ENCODE measurements around the gene MEP1A.
"Not testable (repeated sequence)": the region's sequence is repeated elsewhere in the genome, so short reads cannot be mapped to it uniquely, and the experiment has no call there.

The MEP1A gene

DNA sequence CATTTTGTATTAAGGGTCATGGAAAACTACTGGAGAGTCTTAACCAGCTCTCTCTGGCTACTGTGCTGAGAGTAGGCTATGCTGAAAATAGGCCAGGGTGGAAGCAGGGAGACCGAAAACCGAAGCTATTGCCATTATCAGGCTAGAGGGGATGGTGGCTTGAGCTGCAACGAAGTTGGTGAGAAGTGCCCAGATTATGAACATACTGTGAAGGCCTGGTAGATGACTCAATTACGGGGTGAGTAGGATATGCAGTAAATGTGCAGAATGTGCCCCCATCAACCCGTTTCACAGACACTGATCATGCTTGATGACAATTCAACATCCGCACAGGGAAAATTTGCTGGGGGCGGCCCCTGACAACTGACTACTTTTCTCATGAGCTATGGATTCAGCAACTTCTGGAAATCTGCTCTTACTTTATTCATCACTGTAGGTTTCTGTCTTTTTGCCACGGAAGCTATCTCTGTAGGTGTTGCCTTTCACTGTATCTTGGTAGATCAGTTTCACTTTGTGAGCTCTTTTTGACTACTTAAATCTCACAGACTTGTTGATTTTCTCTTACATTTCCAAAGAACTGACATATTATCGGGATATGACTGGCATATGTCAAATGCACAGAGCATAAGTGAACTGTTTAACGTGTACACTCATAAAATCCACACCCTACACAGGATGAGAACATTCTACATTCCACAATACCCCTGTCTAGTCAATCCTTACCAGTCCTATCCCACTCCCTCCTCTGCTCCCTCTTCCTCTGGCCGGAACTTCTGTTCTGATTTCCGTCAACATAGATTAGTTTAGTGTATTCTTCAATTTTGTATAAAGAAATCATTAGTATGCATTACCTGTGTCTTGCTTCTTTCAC, 15.5 kb upstream of the MEP1A start:
- no peak for DNase-seq (ENCODE audit: low read depth)

DNA sequence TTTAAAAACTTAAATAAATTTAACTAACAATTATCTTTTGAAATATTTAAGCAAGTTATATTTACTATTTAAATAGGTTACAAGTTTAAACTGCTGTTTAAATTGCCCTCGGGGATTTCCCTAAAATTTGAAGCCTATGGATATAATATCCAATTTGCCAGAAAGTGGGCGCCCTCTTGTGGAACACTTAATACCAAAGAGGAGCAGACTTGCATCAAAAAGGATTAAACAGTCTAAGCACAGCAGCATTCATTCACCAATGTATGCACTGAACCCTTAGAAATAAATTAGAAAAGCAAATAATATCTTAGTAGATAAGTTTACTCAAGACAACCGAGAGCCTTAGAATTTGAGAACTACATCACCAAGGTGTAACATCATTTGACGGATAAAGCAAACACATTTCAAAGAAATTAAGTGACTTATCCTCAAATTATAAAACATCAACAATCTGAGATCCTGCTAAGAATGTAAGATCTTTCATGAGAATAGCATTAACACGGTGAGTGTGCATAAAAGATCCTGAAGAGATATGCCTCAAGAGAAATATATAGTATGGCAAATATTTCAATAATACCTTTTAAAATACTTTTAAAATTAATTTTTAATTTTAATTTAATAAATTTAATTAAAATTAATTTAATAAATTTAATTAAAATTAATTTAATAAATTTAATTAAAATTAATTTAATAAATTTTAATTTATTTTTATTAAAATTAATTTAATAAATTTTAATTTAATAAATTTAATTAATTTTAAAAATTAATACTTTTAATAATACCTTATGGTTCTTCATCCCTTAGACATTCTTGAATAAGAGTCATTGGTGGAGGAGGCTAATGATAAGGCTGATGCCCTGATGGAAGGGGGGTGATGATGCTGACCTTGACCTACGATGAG, 11.5 kb upstream of the MEP1A start:
- no peak for DNase-seq (ENCODE audit: low read depth)

DNA sequence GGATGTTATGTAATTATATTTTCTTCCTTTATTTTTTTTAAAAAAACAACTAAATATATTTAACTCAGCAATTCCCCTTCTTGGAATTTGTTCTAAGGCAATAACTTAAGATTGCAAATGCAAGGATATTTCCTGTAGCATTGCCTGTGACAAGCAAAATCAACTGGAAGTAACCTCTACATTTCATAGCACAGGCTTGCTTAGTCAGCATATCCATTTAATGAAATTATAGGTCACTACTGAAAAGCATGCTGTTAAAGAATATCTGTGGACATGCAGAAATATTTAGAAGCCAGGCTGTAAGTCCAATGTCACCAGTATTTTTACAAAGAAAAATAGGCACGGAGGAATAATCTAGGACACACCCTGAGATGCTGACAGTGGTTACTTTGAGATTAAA, 8.7 kb upstream of the MEP1A start:
- no peak for DNase-seq (ENCODE audit: low read depth)

DNA sequence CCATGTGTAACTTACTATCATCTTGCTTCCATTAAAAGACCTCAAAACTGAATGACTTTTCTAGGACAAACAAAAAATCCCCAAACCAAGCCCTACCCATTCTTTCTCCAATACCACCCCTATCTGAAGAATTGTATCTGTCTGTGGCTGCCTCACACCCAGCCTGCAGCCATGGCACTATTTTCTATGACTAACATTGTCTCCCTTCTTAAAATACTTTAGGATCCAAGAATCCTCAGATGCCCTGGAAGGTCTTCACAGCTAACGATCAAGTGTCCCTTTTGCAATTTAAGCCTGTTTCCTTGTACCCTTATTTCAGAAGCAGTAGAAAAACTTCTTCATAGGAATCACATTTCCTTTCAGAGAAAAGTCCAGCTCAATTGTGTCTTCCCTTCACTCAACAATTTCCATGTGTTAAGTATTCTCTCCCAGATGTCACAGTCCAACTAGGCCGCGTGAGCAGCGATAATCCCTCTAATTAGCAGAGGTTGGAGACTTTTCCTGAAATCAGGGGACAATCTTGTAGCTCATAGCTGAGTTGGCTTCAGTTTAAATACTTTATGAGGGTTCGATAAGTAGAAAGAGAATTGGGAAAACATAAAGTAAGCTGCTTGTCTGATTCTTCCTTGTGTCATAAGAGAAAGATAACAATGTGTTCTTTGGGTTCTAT, 5.2 kb upstream of the MEP1A start:
- DNase-seq (ENCODE audit: low read depth), result no peak

DNA sequence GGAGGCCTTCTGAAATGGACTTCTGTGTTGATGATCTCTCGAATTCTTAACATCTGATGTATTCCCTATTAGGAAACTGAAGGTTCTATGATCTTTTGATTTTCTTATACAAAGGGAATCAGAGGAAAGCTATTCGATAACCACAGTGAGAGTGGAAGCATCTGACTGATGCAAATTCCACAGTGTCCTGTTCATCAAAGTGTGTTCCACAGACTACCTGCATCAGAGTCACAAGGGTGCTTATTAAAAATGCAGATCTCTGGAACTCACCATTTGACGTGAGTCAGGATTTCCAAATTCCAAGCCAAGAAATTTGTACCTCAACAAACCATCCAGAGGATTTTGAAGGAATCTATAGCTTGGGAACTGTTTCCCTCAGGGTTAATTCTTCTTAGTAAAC, 4.4 kb upstream of the MEP1A start:
- DNase-seq (ENCODE audit: low read depth), result no peak

DNA sequence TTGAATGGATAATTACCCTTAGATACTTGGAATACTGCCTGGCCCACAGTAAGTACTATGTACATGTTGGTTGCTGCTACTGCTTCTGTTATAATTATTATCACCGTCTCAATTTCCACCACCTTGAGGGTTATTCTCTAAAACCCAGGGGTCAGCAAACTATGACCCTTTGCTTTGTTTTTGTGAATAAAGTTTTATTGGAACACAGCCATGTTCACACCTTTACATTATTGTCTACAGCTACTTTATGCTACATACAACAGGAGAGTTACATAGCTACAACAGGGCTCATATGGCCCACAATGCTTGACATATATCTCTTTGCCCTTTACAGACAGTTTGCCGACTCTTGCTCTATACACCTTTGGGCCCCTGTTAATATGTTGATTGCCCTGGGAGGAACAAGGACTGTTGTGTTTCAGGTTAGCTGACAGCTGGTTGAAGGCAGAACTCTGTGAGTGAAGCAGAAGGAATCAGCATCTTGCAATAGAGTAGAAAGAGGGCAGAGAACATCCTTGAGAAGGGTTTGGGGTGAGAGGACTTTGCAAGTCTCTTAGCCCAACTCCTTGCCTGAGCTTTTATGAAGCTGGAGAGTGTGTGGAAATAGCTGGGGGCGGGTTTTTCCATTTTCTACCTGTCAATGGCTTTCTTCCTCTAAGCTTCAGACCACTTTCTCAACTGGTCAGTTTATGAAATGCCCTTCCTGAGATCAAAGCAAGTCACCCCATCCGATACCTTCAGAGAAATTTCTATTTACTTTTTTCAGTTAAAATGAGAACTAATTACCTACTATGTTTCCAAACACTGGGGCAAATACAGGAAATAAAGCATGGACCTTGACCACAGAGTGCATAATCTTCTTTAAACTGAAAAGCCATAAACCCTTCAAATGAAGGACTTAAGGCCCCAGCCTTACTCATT, 3.5 kb upstream of the MEP1A start:
- no peak for DNase-seq (ENCODE audit: low read depth)

DNA sequence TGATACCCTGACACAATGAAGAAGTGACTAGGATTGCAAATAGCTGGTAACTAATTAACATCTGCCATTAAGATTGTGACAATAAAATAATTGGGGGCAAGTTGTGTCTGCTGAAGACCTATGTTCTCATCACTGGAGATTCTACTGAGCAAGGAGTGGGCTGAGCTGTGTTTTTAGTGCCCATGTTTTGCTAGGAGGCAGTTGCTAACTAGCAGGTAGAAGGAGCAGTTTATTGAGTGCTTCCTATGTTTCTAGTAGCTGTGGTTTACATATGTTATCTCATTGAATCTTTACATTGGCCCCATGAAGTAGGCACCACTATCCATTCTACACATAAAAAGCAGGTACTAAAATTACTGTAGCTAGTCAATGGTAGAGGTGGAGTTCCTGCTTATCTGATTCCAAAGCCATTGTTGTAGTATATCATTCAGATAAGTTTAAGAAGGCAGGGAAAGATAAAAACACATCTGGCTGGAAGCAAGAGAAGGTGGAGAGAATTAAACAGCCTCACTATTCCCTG, 2.8 kb upstream of the MEP1A start:
- no peak for DNase-seq (ENCODE audit: low read depth)

DNA sequence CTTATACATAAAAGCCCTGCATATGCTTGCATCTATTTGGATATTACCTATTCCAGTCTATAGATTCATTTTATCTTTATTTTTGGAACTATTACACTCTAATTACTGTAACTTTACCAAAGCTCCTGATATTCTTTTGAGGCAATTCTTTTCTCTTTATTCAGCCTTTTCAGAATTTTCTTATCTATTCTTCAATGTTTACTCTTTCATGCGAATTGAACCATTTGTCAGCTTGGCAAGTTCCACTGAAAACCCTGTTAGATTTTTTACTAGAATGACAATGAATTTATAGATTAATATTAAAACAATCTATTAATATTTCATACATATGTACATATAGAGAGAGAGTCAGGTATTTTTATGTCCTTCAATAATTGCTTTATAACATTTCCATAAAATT, 554 bp upstream of the MEP1A start:
- DNase-seq (ENCODE audit: low read depth), result no peak

DNA sequence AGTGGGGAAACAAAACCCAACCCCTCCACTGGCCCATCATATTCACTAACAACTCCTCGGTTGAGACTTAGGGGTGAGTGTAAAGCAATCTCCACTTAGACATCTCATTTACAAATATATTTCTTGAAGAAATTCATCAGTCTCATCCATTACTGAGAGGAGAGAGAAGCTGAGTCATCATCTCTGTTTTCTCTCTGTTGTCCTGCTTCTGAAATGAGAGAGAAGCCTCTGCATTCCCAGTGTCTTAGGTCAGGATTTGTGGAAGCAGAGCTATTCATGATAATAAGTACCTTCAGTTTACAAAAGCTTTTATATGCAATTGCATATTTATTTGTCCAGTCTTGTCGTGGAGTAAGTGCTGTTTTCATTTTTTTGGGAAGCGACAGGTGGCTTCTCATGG, 879 bp downstream of the MEP1A start:
- no peak for DNase-seq (ENCODE audit: low read depth)

DNA sequence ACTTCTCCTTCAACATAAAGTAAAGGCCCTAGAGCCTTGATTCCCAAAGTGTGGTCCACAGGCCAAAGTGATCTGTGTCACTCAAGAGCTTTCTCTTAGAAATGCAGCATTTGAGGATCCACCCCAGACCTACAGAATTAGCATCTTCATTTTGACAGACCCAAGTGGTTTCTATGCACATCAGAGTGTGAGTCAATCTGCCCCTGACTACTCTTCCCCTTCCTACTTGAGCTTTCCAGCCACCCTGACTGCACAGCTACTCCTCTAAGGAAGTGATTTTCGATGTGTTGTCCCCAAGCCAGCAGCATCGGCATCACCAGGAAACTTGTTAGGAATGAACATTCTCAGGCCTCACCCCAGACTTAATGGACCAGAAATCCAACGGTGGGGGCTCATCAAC, 2.6 kb downstream of the MEP1A start:
- no peak for DNase-seq (ENCODE audit: low read depth)

DNA sequence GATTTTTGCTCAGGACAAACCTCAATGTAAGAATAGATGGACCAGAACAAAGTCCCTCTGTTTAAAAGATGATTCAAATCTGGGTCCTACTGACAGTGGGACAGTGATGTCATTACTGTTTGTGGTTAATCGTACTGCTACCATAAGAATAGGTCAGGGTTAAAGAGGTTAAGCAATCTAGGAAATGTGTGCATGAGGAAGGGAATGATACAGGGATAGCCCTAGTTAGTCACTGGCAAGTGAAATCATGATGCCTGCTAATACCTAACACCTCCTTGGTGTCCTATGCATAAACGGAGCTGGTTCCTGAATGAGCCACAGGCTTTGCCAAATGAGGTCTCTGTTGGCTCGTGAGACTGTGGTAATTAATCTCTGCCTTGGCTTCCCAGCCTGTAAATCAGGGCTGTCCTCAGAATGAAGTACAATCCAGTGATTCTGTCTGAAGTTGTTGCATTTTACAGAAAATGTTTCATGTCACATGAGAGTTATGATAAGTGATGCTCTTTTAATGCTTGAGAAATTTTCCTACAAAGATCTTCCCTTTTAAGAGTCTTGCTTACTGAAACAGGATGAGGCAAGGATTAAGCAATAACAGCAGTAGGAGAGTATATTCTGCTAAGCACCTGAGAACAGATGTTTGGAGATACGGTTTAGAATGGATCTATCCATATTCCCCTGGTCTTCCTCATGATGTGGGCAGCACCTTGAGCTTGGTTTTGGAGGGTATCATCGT, 3.8 kb downstream of the MEP1A start:
- no peak for DNase-seq (ENCODE audit: low read depth)

DNA sequence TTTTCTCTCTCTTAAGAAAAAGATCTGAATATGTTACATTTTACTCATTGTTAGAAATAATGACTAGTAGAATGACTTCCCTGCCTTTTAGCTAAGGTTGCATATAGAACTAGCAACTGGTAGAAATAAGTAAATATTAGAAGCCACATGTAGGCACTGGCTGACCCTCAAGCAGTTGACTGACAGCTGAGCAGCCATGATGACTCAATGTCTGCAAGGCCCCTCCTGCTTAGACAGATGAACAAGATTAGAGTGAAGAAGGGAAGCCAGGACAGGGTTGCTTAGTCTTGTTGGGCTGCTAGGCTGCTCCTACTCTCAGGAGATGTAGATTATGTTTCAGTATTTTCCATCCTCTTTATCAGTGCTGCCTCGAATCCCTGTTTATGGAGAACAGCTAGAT, 6.5 kb downstream of the MEP1A start:
- no peak for DNase-seq (ENCODE audit: low read depth)

DNA sequence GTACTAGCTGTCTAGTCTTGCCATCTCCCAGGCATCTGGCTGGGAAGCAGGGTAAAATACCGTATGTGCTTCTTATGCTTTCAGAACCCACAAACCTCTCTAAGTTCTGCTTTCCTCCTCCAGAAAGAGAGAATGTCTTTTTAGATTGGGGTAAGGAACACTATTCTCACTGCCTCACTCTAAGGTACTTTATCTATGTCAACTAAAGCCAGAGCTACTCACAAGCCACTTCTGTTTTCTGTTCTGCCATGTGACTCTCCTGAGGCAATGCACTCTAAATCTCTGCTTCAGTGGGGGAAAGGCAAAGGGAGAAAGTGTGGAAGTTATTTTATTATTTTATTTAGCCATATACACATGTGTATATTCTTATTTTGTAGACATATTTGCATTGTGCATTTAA, 15.6 kb downstream of the MEP1A start:
- no peak for DNase-seq (ENCODE audit: low read depth)

DNA sequence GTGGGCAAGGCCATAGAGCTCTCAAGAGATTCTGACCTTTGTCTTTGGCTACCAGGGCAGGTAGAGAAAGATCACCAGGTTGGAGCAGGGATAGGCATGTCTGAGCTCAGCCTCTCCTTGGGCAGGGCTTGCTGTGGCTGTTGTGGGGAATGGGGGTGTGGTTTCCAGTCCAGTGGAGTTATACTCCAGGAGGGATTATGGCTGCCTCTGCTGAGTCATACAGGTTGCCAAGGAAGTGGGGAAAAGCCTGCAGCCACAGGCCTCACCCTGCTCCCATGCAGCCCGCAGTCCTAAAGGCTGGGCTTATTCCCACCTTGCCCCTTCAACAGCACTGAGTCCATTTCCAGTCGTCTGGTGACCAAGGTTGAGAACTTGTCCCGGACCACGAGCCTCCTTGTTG, 21.9 kb downstream of the MEP1A start:
- DNase-seq (ENCODE audit: low read depth), result no peak

DNA sequence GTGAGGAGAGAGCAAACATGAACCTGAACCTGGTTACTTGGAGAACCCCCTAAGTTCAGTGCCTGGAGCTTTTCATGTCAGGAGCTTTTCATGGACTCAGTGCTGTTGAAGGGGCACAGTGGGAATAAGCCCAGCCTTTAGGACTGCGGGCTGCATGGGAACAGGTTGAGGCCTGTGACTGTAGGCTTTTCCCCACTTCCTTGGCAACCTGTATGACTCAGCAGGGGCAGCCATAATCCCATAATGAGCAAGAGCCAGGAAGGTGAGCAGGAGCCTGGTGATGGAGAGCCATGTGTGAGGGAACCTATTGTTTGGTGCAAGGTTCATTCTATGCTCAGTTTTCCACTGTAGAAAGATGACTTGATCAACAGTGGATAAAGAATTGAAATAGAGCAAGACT, 23.4 kb downstream of the MEP1A start:
- DNase-seq (ENCODE audit: low read depth), result no peak

DNA sequence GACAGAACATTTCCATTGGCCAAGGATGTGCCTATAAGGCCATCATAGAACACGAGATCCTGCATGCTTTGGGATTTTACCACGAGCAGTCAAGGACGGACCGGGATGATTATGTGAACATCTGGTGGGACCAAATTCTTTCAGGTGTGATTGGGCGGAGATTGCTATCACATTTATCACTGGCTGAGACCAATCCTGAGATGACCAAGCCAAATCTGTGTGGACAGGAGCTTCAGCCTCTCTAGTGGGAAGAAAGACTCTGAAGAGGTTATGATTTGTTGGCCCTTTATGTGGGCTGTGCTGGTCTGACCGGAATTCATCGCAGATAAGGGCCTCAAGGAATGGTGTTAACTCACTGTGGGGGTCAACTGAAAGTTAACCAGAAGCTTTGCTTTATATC, 26.4 kb downstream of the MEP1A start:
- no peak for DNase-seq (ENCODE audit: low read depth)

DNA sequence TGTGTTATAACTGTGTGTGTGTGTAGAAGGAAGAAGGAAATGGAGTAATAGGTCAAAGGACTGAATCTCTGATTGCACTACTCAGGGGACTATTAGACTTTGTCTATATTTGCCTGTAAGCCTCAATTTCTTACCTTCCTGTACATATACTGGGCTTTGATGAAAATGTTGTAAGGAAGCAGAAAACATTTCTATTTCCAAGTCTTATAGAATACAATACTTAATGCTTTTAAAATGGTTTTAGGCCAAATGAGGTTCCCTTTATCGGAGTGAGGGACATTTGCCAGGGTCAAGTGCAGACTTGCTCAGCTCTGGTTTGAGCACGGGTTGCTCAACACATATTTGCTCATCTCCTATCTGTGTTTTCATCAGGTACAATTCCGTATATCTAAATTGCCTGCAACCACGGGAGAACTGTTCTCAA, 28.3 kb downstream of the MEP1A start:
- no peak for DNase-seq (ENCODE audit: low read depth)

DNA sequence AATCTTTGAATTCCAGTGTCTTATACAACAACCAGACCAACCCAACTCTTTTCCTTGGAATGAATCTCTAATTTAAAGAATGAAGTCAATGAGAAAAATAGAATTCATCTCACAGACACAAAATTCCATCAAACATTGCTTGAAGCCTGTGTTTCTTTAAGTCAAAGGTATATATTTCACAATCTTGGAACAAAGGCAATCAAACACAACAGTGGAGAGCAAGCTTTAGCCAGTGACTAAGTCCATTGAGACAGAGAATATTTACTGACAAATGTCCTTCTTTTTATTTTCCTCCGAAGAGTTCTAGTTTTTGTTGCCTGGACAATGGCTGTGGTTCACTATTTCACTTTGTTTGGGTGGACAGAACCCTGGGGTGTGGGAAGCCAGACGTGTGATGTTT, 35.8 kb downstream of the MEP1A start:
- DNase-seq (ENCODE audit: low read depth), result no peak

DNA sequence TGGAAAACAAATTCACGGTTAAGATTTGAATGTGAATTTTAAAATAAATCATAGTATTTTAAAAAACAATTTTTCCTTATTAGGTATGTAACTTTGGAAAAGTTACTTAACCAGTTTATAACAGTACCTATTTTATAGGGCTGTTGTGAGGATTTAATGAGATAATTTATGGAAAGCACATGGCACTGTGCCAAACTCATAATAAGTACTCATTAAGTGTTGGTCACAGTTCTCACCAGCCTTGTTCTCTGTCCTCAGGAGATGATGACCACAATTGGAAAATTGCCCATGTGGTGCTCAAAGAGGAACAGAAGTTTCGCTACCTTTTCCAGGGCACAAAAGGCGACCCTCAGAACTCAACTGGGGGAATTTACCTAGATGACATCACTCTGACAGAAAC, 39.6 kb downstream of the MEP1A start:
- DNase-seq (ENCODE audit: low read depth), result no peak

DNA sequence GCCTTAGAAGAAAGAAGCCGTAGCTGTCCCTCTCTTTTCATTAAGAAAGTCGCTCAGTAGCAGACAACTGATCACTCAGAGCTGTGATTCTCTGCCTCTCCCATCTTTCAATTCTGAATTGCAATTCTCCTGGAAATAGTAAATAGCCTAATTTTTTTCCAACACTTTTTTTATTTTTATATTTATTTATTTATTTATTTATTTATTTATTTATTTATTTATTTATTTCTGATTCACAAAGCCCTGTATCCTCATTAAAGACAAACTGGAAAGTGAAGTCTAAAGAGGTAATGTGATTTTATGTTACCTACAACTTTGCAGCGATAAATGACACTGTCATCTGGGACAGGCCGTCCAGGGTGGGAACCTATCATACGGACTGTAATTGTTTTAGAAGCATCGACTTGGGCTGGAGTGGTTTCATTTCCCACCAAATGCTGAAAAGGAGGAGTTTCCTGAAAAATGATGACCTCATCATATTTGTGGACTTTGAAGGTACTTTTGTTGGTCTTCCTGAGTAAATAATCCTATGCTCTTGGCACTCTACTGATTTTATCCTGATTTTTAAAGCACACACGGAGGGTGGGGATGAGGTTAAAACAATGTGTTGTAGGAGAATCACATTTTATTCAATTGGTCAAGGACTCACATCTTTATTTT, 41.2 kb downstream of the MEP1A start:
- not testable (repeated sequence) for DNase-seq (ENCODE audit: low read depth)

Measured in stimulated activated CD8-positive, alpha-beta memory T cell treated with anti-CD3 and anti-CD28 coated beads, Interleukin-15, amount 100 ng/mL, for 24 hours (primary cell).